HEK293 (cell line): Measurements from ENCODE around the gene PRKCZ.

Experiments
- BCL11A ChIP-seq: fragments of 450-650 bp; formaldehyde crosslinking; IDR thresholded peaks from 2 replicates; pipeline ENCODE4 v1.5.1; 2016; ENCODE audit warnings: low read depth, missing biosample characterization, missing genetic modification characterization
- TCF7L2 ChIP-seq: IDR thresholded peaks from 2 replicates; pipeline ENCODE4 v1.6.1; 2011; ENCODE audit warnings: low read depth, mild to moderate bottlenecking, inconsistent platforms, low read length, moderate library complexity, borderline replicate concordance
- YY1 ChIP-seq: fragments of 450-650 bp; formaldehyde crosslinking; IDR thresholded peaks from 2 replicates; pipeline ENCODE4 v1.5.1; 2018; ENCODE audit warnings: missing biosample characterization, missing genetic modification characterization
- ZNF19 ChIP-seq: fragments of 450-650 bp; formaldehyde crosslinking; IDR thresholded peaks from 2 replicates; pipeline ENCODE4; 2016; ENCODE audit warnings: missing biosample characterization, missing genetic modification characterization, low read depth
- ZNF274 ChIP-seq, 2 experiments: fragments of 200-500 bp in 1 of 2; fragments of 450-650 bp in 1 of 2; sonication (Bioruptor generic) in 1 of 2; formaldehyde crosslinking in 1 of 2; IDR thresholded peaks; 2 replicates each; pipeline versions ENCODE4 v1.5.1 to v1.6.1; 2014 to 2016; ENCODE audit warnings: borderline replicate concordance in 1 of 2, inconsistent platforms in 1 of 2, low read length in 1 of 2, missing biosample characterization in 1 of 2, missing genetic modification characterization in 1 of 2
- ZNF785 ChIP-seq: fragments of 450-650 bp; formaldehyde crosslinking; IDR thresholded peaks from 2 replicates; pipeline ENCODE4 v1.5.1; 2016; ENCODE audit warnings: missing biosample characterization, missing genetic modification characterization
- TF ChIP-seq, protein P1 (sequence below): fragments of 450-650 bp; formaldehyde crosslinking; IDR thresholded peaks from 2 replicates; pipeline ENCODE4 v1.5.1; 2016; ENCODE audit warnings: missing biosample characterization, missing genetic modification characterization
- TF ChIP-seq, protein P2 (sequence below): sonication (generic); formaldehyde crosslinking; IDR thresholded peaks from 2 replicates; pipeline ENCODE4 v1.8.1; 2022; ENCODE audit warnings: mild to moderate bottlenecking, moderate library complexity, missing genetic modification reagents
- TF ChIP-seq, protein P3 (sequence below): fragments of 450-650 bp; formaldehyde crosslinking; IDR thresholded peaks from 2 replicates; pipeline ENCODE4 v1.5.1; 2016; ENCODE audit warnings: missing biosample characterization, missing genetic modification characterization
- TF ChIP-seq, protein P4 (sequence below): fragments of 450-650 bp; formaldehyde crosslinking; IDR thresholded peaks from 2 replicates; pipeline ENCODE4 v1.5.1; 2017; ENCODE audit warnings: missing biosample characterization, missing genetic modification characterization
- TF ChIP-seq, protein P5 (sequence below): fragments of 450-650 bp; formaldehyde crosslinking; IDR thresholded peaks from 2 replicates; pipeline ENCODE4 v1.5.1; 2016; ENCODE audit warnings: missing biosample characterization, missing genetic modification characterization, low read depth

DNA sequence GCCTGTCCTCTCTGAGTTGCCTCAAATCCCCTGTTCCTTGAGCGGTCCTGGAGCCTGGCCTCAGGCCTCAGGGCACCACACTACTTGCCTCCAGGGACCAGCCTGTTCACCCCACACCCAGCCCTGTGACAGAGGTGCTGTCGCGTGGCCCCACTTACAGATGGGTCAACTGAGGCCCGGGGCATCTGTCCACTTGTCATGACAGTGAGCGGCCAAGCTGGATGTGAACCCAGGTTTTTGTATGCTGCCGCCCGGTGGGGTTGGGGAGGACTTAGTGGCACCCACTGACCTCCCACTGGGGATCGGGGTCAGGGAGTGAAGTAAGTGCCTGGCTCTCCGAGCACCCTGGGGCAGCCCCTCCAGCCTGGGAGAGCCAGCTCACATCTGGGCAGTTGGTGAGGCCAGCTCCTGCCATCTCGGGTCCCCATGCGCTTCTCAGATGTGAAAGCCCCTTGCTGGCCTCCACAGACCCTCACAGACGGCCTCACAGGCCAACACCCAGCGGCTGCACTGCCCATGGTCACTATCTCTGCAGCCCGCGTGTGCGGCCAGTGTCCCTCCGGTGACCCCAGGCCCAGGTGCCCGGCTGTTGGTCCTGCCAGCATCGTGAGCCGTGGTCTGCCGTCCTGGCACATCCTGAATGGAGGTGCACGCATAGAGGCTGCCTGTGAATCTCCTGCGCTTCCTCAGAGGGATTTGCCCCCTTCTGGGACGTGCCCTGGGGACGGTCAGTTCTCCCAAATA, 153.6 kb downstream of the PRKCZ start:
- TF ChIP-seq, protein P1, sequence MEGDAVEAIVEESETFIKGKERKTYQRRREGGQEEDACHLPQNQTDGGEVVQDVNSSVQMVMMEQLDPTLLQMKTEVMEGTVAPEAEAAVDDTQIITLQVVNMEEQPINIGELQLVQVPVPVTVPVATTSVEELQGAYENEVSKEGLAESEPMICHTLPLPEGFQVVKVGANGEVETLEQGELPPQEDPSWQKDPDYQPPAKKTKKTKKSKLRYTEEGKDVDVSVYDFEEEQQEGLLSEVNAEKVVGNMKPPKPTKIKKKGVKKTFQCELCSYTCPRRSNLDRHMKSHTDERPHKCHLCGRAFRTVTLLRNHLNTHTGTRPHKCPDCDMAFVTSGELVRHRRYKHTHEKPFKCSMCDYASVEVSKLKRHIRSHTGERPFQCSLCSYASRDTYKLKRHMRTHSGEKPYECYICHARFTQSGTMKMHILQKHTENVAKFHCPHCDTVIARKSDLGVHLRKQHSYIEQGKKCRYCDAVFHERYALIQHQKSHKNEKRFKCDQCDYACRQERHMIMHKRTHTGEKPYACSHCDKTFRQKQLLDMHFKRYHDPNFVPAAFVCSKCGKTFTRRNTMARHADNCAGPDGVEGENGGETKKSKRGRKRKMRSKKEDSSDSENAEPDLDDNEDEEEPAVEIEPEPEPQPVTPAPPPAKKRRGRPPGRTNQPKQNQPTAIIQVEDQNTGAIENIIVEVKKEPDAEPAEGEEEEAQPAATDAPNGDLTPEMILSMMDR: no peak
- no peak for TF ChIP-seq ZNF274 (IDR thresholded peaks at IDR 0.05; ENCODE audit: low read length)
- TF ChIP-seq ZNF274 (tag by site-specific recombination; IDR thresholded peaks at IDR 0.05; ENCODE audit: borderline replicate concordance): no peak
- no peak for TF ChIP-seq TCF7L2
- TF ChIP-seq, protein P2, sequence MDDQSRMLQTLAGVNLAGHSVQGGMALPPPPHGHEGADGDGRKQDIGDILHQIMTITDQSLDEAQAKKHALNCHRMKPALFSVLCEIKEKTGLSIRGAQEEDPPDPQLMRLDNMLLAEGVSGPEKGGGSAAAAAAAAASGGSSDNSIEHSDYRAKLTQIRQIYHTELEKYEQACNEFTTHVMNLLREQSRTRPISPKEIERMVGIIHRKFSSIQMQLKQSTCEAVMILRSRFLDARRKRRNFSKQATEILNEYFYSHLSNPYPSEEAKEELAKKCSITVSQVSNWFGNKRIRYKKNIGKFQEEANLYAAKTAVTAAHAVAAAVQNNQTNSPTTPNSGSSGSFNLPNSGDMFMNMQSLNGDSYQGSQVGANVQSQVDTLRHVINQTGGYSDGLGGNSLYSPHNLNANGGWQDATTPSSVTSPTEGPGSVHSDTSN: no peak
- TF ChIP-seq, protein P3, sequence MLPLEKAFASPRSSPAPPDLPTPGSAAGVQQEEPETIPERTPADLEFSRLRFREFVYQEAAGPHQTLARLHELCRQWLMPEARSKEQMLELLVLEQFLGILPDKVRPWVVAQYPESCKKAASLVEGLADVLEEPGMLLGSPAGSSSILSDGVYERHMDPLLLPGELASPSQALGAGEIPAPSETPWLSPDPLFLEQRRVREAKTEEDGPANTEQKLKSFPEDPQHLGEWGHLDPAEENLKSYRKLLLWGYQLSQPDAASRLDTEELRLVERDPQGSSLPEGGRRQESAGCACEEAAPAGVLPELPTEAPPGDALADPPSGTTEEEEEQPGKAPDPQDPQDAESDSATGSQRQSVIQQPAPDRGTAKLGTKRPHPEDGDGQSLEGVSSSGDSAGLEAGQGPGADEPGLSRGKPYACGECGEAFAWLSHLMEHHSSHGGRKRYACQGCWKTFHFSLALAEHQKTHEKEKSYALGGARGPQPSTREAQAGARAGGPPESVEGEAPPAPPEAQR (tag by site-specific recombination): no peak
- TF ChIP-seq ZNF785 (tag by site-specific recombination): no peak
- no peak for TF ChIP-seq BCL11A (tag by site-specific recombination)
- TF ChIP-seq ZNF19: no peak
- TF ChIP-seq, protein P4, sequence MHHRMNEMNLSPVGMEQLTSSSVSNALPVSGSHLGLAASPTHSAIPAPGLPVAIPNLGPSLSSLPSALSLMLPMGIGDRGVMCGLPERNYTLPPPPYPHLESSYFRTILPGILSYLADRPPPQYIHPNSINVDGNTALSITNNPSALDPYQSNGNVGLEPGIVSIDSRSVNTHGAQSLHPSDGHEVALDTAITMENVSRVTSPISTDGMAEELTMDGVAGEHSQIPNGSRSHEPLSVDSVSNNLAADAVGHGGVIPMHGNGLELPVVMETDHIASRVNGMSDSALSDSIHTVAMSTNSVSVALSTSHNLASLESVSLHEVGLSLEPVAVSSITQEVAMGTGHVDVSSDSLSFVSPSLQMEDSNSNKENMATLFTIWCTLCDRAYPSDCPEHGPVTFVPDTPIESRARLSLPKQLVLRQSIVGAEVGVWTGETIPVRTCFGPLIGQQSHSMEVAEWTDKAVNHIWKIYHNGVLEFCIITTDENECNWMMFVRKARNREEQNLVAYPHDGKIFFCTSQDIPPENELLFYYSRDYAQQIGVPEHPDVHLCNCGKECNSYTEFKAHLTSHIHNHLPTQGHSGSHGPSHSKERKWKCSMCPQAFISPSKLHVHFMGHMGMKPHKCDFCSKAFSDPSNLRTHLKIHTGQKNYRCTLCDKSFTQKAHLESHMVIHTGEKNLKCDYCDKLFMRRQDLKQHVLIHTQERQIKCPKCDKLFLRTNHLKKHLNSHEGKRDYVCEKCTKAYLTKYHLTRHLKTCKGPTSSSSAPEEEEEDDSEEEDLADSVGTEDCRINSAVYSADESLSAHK (tag by site-specific recombination): no peak
- TF ChIP-seq, protein P5, sequence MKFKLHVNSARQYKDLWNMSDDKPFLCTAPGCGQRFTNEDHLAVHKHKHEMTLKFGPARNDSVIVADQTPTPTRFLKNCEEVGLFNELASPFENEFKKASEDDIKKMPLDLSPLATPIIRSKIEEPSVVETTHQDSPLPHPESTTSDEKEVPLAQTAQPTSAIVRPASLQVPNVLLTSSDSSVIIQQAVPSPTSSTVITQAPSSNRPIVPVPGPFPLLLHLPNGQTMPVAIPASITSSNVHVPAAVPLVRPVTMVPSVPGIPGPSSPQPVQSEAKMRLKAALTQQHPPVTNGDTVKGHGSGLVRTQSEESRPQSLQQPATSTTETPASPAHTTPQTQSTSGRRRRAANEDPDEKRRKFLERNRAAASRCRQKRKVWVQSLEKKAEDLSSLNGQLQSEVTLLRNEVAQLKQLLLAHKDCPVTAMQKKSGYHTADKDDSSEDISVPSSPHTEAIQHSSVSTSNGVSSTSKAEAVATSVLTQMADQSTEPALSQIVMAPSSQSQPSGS (tag by site-specific recombination): no peak
- no peak for TF ChIP-seq YY1 (tag by site-specific recombination)
